Osteocyte (in vitro differentiated cells): ENCODE data around the gene VAMP7. TPM values are rescaled to one million over a fixed set of nuclear protein-coding genes. Genes with fewer than 3 reads are reported as not detected.

Source experiments
- DNase-seq: peaks from one replicate; pipeline ENCODE4 v3.0.0; 2021; ENCODE audit warnings: mixed read lengths; ENCODE audit not compliant: unreplicated experiment; ENCODE audit errors: extremely low spot score
- H3K27ac Mint-ChIP-seq: one replicate; pipeline ENCODE4 v1.8.0; 2021; ENCODE audit warnings: mild to moderate bottlenecking, mixed read lengths; ENCODE audit not compliant: unreplicated experiment
- H3K27me3 Mint-ChIP-seq: one replicate; pipeline ENCODE4 v1.8.0; 2021; ENCODE audit warnings: mixed read lengths; ENCODE audit not compliant: unreplicated experiment
- H3K36me3 Mint-ChIP-seq: one replicate; pipeline ENCODE4 v1.8.0; 2021; ENCODE audit warnings: mixed read lengths; ENCODE audit not compliant: unreplicated experiment
- H3K4me1 Mint-ChIP-seq: one replicate; pipeline ENCODE4 v1.8.0; 2021; ENCODE audit warnings: mixed read lengths; ENCODE audit not compliant: unreplicated experiment
- H3K4me3 Mint-ChIP-seq: one replicate; pipeline ENCODE4 v1.8.0; 2021; ENCODE audit warnings: mild to moderate bottlenecking, moderate library complexity, mixed read lengths; ENCODE audit not compliant: unreplicated experiment
- H3K9me3 Mint-ChIP-seq: one replicate; pipeline ENCODE4 v1.8.0; 2021; ENCODE audit warnings: mixed read lengths; ENCODE audit not compliant: unreplicated experiment
- total RNA-seq: library from RNA; stranded (reverse); gene quantifications from 2 replicates; pipeline ENCODE4 v1.2.1, GENCODE V29; 2021
- TF ChIP-seq, protein P1 (sequence below): fragments of 200-600 bp; sonication (generic); IDR thresholded peaks from 2 replicates; pipeline ENCODE4 v1.5.0; 2021; ENCODE audit warnings: antibody characterized with exemption, mild to moderate bottlenecking, moderate library complexity

Gene VAMP7
- total RNA-seq, 1 donor from 2014 or later, result 36.4 TPM

DNA sequence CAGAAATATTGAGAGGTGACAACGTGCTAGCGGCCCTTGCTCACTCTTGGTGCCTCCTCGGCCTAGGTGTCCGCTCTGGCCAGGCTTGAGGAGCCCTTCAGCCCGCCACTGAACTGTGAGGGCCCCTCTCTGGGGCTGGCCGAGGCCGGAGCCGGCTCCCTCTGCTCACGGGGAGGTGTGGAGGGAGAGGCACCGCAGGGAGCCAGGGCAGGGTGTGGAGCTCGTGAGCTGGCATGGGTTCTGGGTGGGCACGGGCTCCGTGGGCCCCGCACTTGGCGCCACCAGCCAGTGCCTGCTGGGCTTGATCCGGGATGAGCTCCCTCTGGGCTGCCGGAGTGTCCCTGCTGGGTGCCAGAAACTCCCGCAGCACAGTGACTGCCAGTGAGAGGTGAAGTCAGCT lies 16.0 kb upstream of the VAMP7 start:
- H3K9me3 Mint-ChIP-seq, result peaks cover 30% of the 10 kb centered on the region
- TF ChIP-seq, protein P1, sequence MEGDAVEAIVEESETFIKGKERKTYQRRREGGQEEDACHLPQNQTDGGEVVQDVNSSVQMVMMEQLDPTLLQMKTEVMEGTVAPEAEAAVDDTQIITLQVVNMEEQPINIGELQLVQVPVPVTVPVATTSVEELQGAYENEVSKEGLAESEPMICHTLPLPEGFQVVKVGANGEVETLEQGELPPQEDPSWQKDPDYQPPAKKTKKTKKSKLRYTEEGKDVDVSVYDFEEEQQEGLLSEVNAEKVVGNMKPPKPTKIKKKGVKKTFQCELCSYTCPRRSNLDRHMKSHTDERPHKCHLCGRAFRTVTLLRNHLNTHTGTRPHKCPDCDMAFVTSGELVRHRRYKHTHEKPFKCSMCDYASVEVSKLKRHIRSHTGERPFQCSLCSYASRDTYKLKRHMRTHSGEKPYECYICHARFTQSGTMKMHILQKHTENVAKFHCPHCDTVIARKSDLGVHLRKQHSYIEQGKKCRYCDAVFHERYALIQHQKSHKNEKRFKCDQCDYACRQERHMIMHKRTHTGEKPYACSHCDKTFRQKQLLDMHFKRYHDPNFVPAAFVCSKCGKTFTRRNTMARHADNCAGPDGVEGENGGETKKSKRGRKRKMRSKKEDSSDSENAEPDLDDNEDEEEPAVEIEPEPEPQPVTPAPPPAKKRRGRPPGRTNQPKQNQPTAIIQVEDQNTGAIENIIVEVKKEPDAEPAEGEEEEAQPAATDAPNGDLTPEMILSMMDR, result no peak
- H3K4me1 Mint-ChIP-seq, result no peaks in the 10 kb centered on the region
- no peak overlapping the region for H3K4me3 Mint-ChIP-seq
- no peak overlapping the region for H3K27ac Mint-ChIP-seq
- peaks cover 1% of the 10 kb centered on the region for H3K36me3 Mint-ChIP-seq
- H3K27me3 Mint-ChIP-seq, result no peaks in the 10 kb centered on the region
- no peak for DNase-seq

DNA sequence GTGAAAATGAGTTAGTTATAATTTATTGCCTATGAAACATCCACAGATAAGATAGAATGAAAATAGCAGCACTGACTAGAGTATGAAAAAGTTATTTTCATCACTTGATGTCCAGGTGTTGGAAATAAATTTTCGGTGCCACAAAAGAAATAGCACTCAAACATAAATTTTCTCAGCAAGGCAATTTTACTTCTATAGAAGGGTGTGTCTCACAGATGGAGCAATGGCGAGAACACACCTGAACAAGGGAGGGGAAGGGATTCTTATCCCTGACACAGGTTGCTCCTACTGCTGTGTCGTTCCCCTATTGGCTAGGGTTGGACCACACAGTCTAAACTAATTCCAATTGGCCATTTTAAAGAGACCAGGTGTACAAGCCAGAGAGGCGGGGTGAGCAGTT lies 13.3 kb upstream of the VAMP7 start:
- H3K27ac Mint-ChIP-seq, result no peak overlapping the region
- peaks cover 24% of the 10 kb centered on the region for H3K9me3 Mint-ChIP-seq
- DNase-seq, result no peak
- no peaks in the 10 kb centered on the region for H3K4me1 Mint-ChIP-seq
- no peak overlapping the region for H3K4me3 Mint-ChIP-seq
- peaks cover 1% of the 10 kb centered on the region for H3K36me3 Mint-ChIP-seq
- TF ChIP-seq, protein P1, result no peak
- H3K27me3 Mint-ChIP-seq, result peaks cover 6% of the 10 kb centered on the region

DNA sequence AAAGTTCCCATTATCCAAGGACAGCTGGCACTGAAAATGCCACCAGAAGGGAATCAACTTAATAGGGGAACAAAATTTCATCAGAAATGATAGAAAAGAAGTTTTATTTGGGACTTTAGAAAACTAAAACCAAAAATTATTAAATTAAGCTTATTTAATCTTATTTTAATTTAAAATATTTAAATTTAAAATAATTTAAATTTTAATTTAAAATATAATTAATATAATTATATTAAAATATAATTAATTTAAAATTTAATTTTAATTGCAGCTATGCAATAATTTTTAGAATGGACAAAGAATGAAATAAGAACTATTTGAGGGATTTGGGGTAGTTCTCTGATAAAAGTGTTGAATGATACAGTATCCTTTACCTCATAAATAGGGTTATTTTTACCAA lies 10.2 kb upstream of the VAMP7 start:
- TF ChIP-seq, protein P1, result no peak
- Mint-ChIP-seq H3K36me3 (peaks cover 1% of the 10 kb centered on the region), H3K27me3 (peaks cover 12% of the 10 kb centered on the region), H3K9me3 (peaks cover 19% of the 10 kb centered on the region), H3K4me3 (no peak overlapping the region), H3K27ac (no peak overlapping the region), H3K4me1 (no peaks in the 10 kb centered on the region)
- DNase-seq, result no peak

DNA sequence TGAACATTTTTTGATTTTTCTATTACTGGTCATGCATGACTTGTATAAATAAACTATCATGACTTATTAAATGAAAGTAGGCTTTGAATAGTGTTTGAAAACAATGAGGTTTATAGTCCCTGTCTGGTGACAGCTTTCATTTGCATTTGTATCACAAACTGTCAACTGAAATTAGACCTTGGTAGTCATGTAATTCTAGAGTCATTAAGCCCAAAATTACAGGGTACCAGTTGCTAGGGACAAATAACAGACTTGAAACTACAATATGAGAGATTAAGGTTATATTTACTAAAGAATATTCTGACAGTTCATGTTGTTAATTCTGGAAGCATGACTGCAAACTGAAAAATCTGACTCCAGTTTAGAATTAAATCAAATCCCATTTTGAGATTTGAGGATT lies 9.2 kb upstream of the VAMP7 start:
- Mint-ChIP-seq H3K36me3 (peaks cover 1% of the 10 kb centered on the region), H3K9me3 (peaks cover 19% of the 10 kb centered on the region), H3K27me3 (peaks cover 14% of the 10 kb centered on the region), H3K27ac (no peak overlapping the region), H3K4me1 (no peaks in the 10 kb centered on the region), H3K4me3 (no peak overlapping the region)
- no peak for DNase-seq
- TF ChIP-seq, protein P1, result no peak

DNA sequence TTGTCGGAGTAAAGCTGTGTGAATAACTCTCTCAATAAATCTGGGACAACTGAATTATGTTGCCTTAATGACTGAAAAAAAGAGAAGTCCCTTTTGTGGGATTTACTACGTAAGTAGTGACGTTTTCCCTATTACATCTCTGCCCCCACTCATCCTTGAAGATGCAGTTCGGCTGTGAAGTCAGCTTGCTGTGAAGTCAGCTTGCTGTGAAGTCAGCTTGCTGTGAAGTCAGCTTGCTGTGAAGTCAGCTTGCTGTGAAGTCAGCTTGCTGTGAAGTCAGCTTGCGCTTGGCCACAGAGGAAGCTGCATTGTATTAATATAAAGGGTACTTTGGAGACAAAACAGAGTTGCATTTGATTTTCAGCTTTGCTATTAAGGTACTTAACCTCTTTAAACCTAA lies 8.0 kb upstream of the VAMP7 start:
- Mint-ChIP-seq H3K27ac (no peak overlapping the region), H3K27me3 (peaks cover 18% of the 10 kb centered on the region), H3K4me1 (no peaks in the 10 kb centered on the region), H3K36me3 (no peaks in the 10 kb centered on the region), H3K4me3 (no peak overlapping the region), H3K9me3 (peaks cover 13% of the 10 kb centered on the region)
- DNase-seq, result no peak
- TF ChIP-seq, protein P1, result no peak
